Activated naive CD8-positive, alpha-beta T cell treated with anti-CD3 and anti-CD28 coated beads, Interleukin-2, amount 50 U/mL, for 24 hours (primary cell): Measurements from ENCODE around the gene BANP.
"Not testable (repeated sequence)": the region's sequence is repeated elsewhere in the genome, so short reads cannot be mapped to it uniquely, and the experiment has no call there.

Source experiments
- ATAC-seq: fragments of 150-1000 bp; cut with Tn5 transposase; one replicate; pipeline ENCODE4 v1.10.0; 2021
- DNase-seq: peaks from one replicate; pipeline ENCODE4 v3.0.0; 2021
- H3K27ac Mint-ChIP-seq: one replicate; pipeline ENCODE4 v1.8.0; 2021; ENCODE audit warnings: mild to moderate bottlenecking, mixed read lengths
- H3K27me3 Mint-ChIP-seq: one replicate; pipeline ENCODE4 v1.8.0; 2021; ENCODE audit warnings: mixed read lengths
- H3K36me3 Mint-ChIP-seq: one replicate; pipeline ENCODE4 v1.8.0; 2021; ENCODE audit warnings: low read depth, mixed read lengths
- H3K4me1 Mint-ChIP-seq: one replicate; pipeline ENCODE4 v1.8.0; 2021; ENCODE audit warnings: mixed read lengths
- H3K4me3 Mint-ChIP-seq: one replicate; pipeline ENCODE4 v1.8.0; 2021; ENCODE audit warnings: mild to moderate bottlenecking, moderate library complexity, mixed read lengths
- H3K9me3 Mint-ChIP-seq: one replicate; pipeline ENCODE4 v1.8.0; 2021; ENCODE audit warnings: mixed read lengths

Gene BANP

GRCh38 chr16:88047462-88047861, 96.2 kb downstream of the BANP start:
- Mint-ChIP-seq H3K27ac (no peak overlapping the region), H3K4me3 (no peak overlapping the region), H3K4me1 (peaks cover 6% of the 10 kb centered on the region), H3K9me3 (no peaks in the 10 kb centered on the region), H3K27me3 (no peaks in the 10 kb centered on the region), H3K36me3 (peaks cover 32% of the 10 kb centered on the region)
- DNase-seq (no peak), ATAC-seq (no peak)

- Mint-ChIP-seq H3K27ac (no peak overlapping the region), H3K27me3 (no peaks in the 10 kb centered on the region), H3K4me3 (no peak overlapping the region), H3K4me1 (peaks cover 6% of the 10 kb centered on the region), H3K36me3 (peaks cover 32% of the 10 kb centered on the region), H3K9me3 (no peaks in the 10 kb centered on the region)
- DNase-seq = no peak
- ATAC-seq = no peak
These were observed 97.8 kb downstream of the BANP start for GRCh38 chr16:88048985-88049384.

DNA sequence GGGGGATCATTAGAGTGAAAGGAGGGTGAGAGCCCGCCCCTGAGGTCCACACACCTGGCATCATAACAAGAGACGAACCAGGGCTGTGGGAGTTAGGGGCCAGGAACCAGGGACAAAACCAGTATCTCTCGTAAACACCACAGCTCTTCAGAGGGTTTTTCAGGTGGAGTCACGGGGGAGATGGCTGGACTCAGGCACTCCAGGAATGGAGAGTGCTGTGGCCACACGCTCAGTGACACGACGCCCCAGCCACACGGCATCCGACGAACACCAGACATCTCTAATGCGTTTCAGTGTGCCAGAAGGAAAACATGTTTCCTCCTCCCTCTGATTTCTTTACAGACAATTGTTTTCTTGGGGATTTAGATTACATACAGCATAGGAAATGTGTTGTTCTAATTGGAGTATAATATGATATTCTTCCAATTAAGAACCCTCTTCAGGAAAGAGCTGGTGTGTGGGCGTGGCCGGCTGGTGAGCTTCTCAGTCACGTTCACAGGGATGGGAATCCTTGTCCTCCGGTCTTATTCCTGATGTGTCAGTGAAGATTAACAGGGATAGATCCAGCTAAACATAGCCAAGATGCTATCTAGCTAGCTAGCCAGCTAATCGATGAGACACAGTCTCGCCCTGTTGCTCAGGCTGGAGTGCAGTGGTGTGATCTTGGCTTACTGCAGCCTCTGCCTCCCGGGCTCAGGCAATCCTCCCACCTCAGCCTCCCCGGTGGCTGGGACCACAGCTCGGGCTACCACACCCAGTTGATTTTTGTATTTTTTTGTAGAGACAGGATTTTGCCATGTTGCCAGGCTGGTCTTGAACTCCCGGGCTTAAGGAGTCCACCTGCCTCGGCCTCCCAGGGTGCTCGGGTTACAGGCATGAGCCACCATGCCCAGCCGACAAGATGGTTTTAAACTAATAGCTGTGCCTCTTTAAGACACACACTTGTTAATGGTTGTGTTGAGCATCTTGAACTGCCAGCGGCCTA, 98.6 kb downstream of the BANP start:
- Mint-ChIP-seq H3K27ac (no peak overlapping the region), H3K9me3 (no peaks in the 10 kb centered on the region), H3K36me3 (peaks cover 32% of the 10 kb centered on the region)

DNA sequence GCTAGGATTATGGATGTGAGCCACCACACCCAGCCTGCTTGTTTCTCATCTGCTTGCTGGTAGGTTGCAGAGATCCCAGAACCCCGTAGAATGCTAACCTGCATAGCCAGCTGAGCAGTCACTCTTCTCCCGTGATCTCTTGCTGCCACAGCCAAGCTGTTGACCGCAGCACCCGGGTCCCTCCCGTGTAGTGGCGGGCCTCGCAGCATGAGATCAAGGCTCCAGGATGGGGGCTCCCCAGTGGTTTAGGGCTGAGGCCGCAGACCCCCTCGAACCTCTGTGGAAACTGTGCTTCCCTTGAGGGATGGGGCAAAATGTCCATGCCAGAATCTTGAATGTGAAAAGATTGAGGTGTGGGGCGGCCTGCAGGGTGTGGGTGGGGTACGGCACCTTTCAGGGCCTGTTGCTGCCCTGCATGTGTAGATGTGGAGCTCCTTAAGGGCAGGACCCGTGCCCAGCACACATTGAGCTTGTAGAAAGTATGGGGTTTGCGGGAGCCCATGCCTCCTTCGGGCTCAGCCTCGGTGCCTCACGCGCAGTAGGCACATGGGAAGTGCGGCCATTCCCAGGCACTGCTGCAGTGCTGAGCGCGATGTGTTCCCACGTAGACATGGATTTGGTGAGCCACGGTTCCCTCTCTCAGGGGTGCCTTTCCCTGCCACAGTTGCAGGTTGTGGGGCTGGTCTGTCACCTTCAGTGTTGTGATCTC, 99.9 kb downstream of the BANP start:
- no peaks in the 10 kb centered on the region for H3K27me3 Mint-ChIP-seq
- peaks cover 31% of the 10 kb centered on the region for H3K36me3 Mint-ChIP-seq
- peaks cover 2% of the 10 kb centered on the region for H3K4me1 Mint-ChIP-seq
- H3K4me3 Mint-ChIP-seq = no peak overlapping the region
- no peak for ATAC-seq
- H3K9me3 Mint-ChIP-seq = no peaks in the 10 kb centered on the region
- H3K27ac Mint-ChIP-seq = no peak overlapping the region
- no peak for DNase-seq

More for the DNA sequence above, 98.6 kb downstream of the BANP start:
- DNase-seq = no peak
- ATAC-seq = no peak
- no peak overlapping the region for H3K4me3 Mint-ChIP-seq
- peaks cover 4% of the 10 kb centered on the region for H3K4me1 Mint-ChIP-seq
- H3K27me3 Mint-ChIP-seq = no peaks in the 10 kb centered on the region

DNA sequence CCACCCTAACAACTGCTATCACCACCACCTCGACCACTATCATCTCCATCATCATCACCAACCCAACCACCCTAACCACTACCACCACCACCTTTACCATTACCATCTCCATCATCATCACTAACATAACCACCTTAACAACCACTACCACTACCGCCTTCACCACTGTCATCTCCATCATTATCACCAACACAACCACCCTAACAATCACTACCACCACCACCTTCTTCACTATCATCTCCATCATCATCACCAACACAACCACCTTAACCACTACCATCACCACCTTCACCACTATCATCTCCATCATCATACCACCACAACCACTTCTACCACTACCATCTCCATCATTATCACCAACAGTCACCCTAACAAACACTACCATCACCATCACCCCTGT, 101.4 kb downstream of the BANP start:
- ATAC-seq (no peak), DNase-seq (no peak)
- H3K36me3 Mint-ChIP-seq = peaks cover 28% of the 10 kb centered on the region
- H3K4me3 Mint-ChIP-seq = no peak overlapping the region
- no peaks in the 10 kb centered on the region for H3K27me3 Mint-ChIP-seq
- no peaks in the 10 kb centered on the region for H3K4me1 Mint-ChIP-seq
- no peaks in the 10 kb centered on the region for H3K9me3 Mint-ChIP-seq
- no peak overlapping the region for H3K27ac Mint-ChIP-seq

- not testable (repeated sequence) for H3K9me3 Mint-ChIP-seq, H3K4me3 Mint-ChIP-seq, H3K4me1 Mint-ChIP-seq, H3K27ac Mint-ChIP-seq, DNase-seq, H3K27me3 Mint-ChIP-seq, ATAC-seq
- H3K36me3 Mint-ChIP-seq = peaks cover 23% of the 10 kb centered on the region
These were observed 102.2 kb downstream of the BANP start for GRCh38 chr16:88053479-88053878.

DNA sequence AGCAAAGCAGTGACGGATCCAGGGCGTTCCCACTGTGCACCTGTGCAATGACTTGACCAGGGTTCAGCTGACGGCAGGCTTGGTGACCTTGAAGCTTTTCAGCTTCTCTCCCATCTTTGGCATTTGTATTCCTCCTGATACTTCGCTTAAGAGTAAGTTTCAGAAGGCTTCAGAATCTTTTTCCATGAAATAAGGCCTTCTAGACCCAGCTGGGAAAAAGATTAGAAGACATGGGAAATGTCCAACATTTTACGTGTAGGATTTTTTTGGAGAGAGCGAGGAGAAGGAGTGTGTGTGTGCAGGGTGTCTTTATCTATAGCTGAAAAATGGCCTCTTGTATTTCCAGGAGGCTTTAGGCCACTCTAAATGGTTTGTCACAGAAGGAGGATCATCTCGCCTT, 104.1 kb downstream of the BANP start:
- Mint-ChIP-seq H3K27ac (no peak overlapping the region), H3K27me3 (no peaks in the 10 kb centered on the region), H3K4me3 (no peak overlapping the region), H3K9me3 (no peaks in the 10 kb centered on the region), H3K36me3 (peaks cover 10% of the 10 kb centered on the region), H3K4me1 (no peaks in the 10 kb centered on the region)
- DNase-seq (no peak), ATAC-seq (no peak)

GRCh38 chr16:88056212-88056611, 105.0 kb downstream of the BANP start:
- no peak for DNase-seq
- Mint-ChIP-seq H3K9me3 (no peaks in the 10 kb centered on the region), H3K27ac (no peak overlapping the region), H3K36me3 (peaks cover 6% of the 10 kb centered on the region), H3K27me3 (no peaks in the 10 kb centered on the region), H3K4me3 (no peak overlapping the region), H3K4me1 (no peaks in the 10 kb centered on the region)
- no peak for ATAC-seq

- DNase-seq (no peak), ATAC-seq (no peak)
- H3K9me3 Mint-ChIP-seq = no peaks in the 10 kb centered on the region
- no peak overlapping the region for H3K4me3 Mint-ChIP-seq
- H3K36me3 Mint-ChIP-seq = peaks cover 2% of the 10 kb centered on the region
- no peaks in the 10 kb centered on the region for H3K27me3 Mint-ChIP-seq
- no peak overlapping the region for H3K27ac Mint-ChIP-seq
- H3K4me1 Mint-ChIP-seq = no peaks in the 10 kb centered on the region
These were observed 106.4 kb downstream of the BANP start for GRCh38 chr16:88057656-88058055.

DNA sequence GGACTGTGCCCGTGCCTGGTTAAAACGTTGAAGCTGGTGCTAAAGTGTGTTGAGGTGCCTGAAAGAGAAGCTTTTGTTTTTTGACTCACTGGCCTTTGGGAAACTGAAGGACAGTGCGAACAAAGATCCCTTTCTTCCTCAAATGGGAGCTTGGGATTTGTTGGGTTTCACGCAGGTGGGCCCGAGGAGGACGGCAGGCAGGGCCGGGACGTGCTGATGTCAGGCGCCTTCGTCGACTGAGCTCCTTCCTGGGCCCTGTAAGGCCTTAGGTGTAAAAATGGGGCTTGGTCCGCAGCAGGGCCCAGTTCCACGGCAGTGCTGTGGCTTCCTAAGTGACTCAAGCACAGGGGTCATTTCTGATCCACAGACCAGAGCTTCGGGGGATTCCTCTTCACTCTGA, 106.9 kb downstream of the BANP start:
- Mint-ChIP-seq H3K36me3 (peaks cover 2% of the 10 kb centered on the region), H3K9me3 (no peaks in the 10 kb centered on the region), H3K27me3 (no peaks in the 10 kb centered on the region), H3K4me3 (no peak overlapping the region), H3K27ac (no peak overlapping the region), H3K4me1 (no peaks in the 10 kb centered on the region)
- ATAC-seq (no peak), DNase-seq (no peak)

DNA sequence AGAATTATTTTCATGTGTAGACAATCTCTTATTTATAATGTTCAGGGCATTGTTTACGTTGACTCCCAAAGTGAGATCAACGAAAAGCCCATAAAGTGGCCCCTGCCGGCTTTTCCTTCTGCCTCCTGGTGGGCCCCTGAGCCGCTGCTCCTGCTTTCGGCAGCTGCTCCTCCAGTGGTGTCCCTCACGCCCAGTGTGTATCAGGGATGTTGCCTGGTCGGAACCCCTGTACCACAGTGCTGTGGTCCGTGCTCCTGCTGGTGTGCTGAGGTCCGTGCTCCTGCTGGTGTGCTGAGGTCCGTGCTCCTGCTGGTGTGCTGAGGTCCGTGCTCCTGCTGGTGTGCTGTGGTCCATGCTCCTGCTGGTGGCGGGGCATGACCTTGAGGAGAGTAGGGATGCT, 107.6 kb downstream of the BANP start:
- H3K4me1 Mint-ChIP-seq = no peaks in the 10 kb centered on the region
- H3K4me3 Mint-ChIP-seq = no peak overlapping the region
- no peaks in the 10 kb centered on the region for H3K27me3 Mint-ChIP-seq
- H3K27ac Mint-ChIP-seq = no peak overlapping the region
- DNase-seq (no peak), ATAC-seq (no peak)
- peaks cover 2% of the 10 kb centered on the region for H3K36me3 Mint-ChIP-seq
- H3K9me3 Mint-ChIP-seq = no peaks in the 10 kb centered on the region

- DNase-seq (no peak), ATAC-seq (no peak)
- Mint-ChIP-seq H3K27ac (no peak overlapping the region), H3K9me3 (no peaks in the 10 kb centered on the region), H3K27me3 (no peaks in the 10 kb centered on the region), H3K4me1 (no peaks in the 10 kb centered on the region), H3K4me3 (no peak overlapping the region), H3K36me3 (peaks cover 3% of the 10 kb centered on the region)
These were observed 108.6 kb downstream of the BANP start for GRCh38 chr16:88059701-88060386.

DNA sequence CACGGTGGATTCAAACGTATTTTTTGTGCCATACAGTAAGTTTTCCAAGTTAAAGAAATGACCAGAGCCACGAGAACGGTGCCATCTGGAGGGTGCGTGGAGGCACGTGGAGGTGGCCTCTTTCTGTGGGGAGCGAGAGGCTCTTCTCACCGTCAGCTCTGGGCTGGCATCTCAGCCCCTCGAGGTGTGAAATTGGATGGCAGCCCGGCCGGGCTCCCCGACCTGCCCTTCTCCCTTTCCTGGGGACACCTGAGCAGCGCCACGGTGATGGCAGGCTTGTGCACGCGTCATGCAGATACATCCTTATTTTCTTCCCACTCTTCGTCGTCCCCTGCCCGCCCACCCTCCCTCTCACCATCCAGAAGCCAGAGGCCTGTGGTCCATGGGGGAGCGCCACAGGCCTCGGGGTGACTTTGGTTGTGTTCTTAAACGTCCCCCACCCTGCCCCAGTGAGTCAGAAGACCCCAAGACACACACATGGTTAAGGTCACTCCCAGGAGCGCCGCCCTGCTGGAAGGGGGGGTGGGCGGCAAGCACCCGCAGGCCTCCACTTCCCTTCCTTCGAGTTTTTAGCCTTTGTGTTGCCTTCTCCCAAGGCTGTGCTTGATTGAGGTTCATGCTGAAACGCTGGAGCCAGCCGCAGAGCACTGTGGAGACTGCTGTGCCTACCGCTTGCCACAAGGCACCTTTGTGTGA, 109.4 kb downstream of the BANP start:
- Mint-ChIP-seq H3K36me3 (peaks cover 4% of the 10 kb centered on the region), H3K9me3 (no peaks in the 10 kb centered on the region), H3K4me1 (peaks cover 3% of the 10 kb centered on the region), H3K27ac (no peak overlapping the region), H3K27me3 (no peaks in the 10 kb centered on the region), H3K4me3 (no peak overlapping the region)
- ATAC-seq = no peak
- no peak for DNase-seq

DNA sequence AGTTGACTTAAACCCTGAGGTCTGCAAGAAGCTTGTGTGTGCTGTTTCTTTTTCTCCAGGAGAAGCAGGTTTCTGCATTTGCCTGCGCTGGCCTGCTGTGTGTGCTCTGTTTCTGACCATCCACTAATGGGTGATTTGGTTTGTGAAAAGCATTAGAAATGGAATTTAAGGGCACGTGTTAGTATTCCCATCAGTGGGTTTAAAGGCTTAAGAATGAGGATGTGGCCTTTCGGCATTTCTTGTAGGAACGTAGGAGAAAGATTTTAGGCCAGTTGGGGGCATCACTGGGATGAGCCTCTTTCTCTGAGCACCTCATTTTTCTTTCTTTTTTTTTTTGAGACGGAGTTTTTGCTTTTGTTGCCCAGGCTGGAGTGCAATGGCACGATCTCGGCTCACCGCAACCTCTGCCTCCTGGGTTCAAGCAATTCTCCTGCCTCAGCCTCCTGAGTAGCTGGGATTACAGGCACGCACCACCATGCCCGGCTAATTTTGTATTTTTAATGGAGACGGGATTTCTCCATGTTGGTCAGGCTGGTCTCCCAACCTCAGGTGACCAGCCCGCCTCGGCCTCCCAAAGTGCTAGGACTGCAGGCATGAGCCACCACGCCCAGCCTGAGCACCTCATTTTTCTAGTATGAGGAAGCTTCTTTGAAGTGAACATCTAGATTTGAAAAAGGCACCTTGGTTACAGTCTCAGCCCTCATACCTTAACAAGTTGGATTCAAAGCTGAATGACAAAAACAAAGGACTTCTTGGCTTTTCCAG, 110.3 kb downstream of the BANP start:
- no peaks in the 10 kb centered on the region for H3K27me3 Mint-ChIP-seq
- H3K4me3 Mint-ChIP-seq = no peak overlapping the region
- no peak overlapping the region for H3K27ac Mint-ChIP-seq
- no peak for DNase-seq
- no peak for ATAC-seq
- H3K4me1 Mint-ChIP-seq = peaks cover 3% of the 10 kb centered on the region
- H3K36me3 Mint-ChIP-seq = peaks cover 4% of the 10 kb centered on the region
- no peaks in the 10 kb centered on the region for H3K9me3 Mint-ChIP-seq
